Measurements from ENCODE around the gene C14orf39. TPM values are rescaled to one million over a fixed set of nuclear protein-coding genes. Genes with fewer than 3 reads are reported as not detected.

Gene C14orf39
- total RNA-seq, 1 donor = 0.72 TPM

DNA sequence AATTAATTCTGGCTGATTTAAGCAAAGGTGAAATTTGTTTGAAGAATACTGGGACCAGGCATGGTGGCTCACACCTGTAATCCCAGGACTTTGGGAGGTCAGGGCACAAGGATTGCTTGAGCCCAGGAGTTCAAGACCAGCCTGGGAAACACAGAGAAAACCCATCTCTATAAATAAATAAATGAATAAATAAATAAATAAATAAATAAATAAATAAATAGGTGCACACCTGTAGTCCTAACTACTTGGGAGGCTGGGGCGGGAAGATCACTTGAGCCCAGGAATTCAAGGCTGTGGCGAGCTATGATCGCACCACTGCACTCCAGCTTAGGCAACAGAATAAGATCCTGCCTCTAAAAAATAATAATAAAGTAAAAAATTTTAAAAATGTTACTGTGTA, 4.4 kb upstream of the C14orf39 start:
- Histone ChIP-seq H3K27me3 (ENCODE audit: insufficient read depth, low read length) (peaks cover 29% of the 10 kb centered on the region), H3K79me2 (ENCODE audit: insufficient read depth, low read length) (no peaks in the 10 kb centered on the region), H3K4me1 (ENCODE audit: insufficient read depth, low read length) (peaks cover 2% of the 10 kb centered on the region), H3K36me3 (ENCODE audit: insufficient read depth, low read length) (no peaks in the 10 kb centered on the region), H2AFZ (ENCODE audit: low read length) (no peak overlapping the region), H3K27ac (ENCODE audit: low read depth, low read length) (no peak overlapping the region), H4K20me1 (ENCODE audit: insufficient read depth, low read length) (no peaks in the 10 kb centered on the region), H3K4me2 (ENCODE audit: insufficient read depth, low read length) (no peak overlapping the region), H3K4me3 (ENCODE audit: insufficient read depth, low read length) (no peak overlapping the region), H3K9me3 (ENCODE audit: low read depth, low read length) (no peaks in the 10 kb centered on the region)
- no peak for DNase-seq (ENCODE audit: insufficient read length, low spot score, missing footprints)
- TF ChIP-seq, protein P1, sequence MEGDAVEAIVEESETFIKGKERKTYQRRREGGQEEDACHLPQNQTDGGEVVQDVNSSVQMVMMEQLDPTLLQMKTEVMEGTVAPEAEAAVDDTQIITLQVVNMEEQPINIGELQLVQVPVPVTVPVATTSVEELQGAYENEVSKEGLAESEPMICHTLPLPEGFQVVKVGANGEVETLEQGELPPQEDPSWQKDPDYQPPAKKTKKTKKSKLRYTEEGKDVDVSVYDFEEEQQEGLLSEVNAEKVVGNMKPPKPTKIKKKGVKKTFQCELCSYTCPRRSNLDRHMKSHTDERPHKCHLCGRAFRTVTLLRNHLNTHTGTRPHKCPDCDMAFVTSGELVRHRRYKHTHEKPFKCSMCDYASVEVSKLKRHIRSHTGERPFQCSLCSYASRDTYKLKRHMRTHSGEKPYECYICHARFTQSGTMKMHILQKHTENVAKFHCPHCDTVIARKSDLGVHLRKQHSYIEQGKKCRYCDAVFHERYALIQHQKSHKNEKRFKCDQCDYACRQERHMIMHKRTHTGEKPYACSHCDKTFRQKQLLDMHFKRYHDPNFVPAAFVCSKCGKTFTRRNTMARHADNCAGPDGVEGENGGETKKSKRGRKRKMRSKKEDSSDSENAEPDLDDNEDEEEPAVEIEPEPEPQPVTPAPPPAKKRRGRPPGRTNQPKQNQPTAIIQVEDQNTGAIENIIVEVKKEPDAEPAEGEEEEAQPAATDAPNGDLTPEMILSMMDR (IDR thresholded peaks at IDR 0.05; ENCODE audit: extremely low read depth, low read depth, low read length) = no peak

GRCh38 chr14:60488175-60488574, 2.3 kb upstream of the C14orf39 start:
- Histone ChIP-seq H3K9me3 (ENCODE audit: low read depth, low read length) (no peaks in the 10 kb centered on the region), H3K79me2 (ENCODE audit: insufficient read depth, low read length) (no peaks in the 10 kb centered on the region), H3K4me3 (ENCODE audit: insufficient read depth, low read length) (no peak overlapping the region), H3K27me3 (ENCODE audit: insufficient read depth, low read length) (peaks cover 36% of the 10 kb centered on the region), H3K4me1 (ENCODE audit: insufficient read depth, low read length) (peaks cover 3% of the 10 kb centered on the region), H2AFZ (ENCODE audit: low read length) (no peak overlapping the region), H3K4me2 (ENCODE audit: insufficient read depth, low read length) (no peak overlapping the region), H3K27ac (ENCODE audit: low read depth, low read length) (no peak overlapping the region), H3K36me3 (ENCODE audit: insufficient read depth, low read length) (no peaks in the 10 kb centered on the region), H4K20me1 (ENCODE audit: insufficient read depth, low read length) (no peaks in the 10 kb centered on the region)
- TF ChIP-seq, protein P1 (IDR thresholded peaks at IDR 0.05; ENCODE audit: extremely low read depth, low read depth, low read length) = peak; percentile 27
- peak; percentile 53 for DNase-seq (ENCODE audit: insufficient read length, low spot score, missing footprints)

DNA sequence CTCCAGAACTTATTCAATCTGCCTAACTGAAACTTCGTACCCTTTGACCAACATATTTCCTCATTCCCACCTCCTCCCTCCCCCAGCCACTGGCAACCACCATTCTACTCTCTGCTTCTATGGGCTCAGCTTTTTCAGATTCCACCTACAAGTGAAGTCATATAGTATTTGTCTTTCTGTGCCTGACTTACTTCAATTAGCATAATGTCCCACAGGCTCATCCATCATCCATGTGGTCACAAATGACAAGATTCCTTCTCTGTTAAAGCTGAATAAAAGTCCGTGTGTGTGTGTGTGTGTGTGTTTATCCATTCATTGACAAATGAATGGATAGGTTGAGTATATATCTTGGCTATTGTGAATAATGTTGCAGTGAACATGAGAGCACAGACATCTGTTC, 1.3 kb upstream of the C14orf39 start:
- Histone ChIP-seq H2AFZ (ENCODE audit: low read length) (no peak overlapping the region), H4K20me1 (ENCODE audit: insufficient read depth, low read length) (no peaks in the 10 kb centered on the region), H3K79me2 (ENCODE audit: insufficient read depth, low read length) (no peaks in the 10 kb centered on the region), H3K36me3 (ENCODE audit: insufficient read depth, low read length) (no peaks in the 10 kb centered on the region), H3K27ac (ENCODE audit: low read depth, low read length) (no peak overlapping the region), H3K4me2 (ENCODE audit: insufficient read depth, low read length) (no peak overlapping the region), H3K4me1 (ENCODE audit: insufficient read depth, low read length) (peaks cover 3% of the 10 kb centered on the region), H3K27me3 (ENCODE audit: insufficient read depth, low read length) (peaks cover 36% of the 10 kb centered on the region), H3K9me3 (ENCODE audit: low read depth, low read length) (no peaks in the 10 kb centered on the region), H3K4me3 (ENCODE audit: insufficient read depth, low read length) (no peak overlapping the region)
- TF ChIP-seq, protein P1 (IDR thresholded peaks at IDR 0.05; ENCODE audit: extremely low read depth, low read depth, low read length) = no peak
- no peak for DNase-seq (ENCODE audit: insufficient read length, low spot score, missing footprints)

DNA sequence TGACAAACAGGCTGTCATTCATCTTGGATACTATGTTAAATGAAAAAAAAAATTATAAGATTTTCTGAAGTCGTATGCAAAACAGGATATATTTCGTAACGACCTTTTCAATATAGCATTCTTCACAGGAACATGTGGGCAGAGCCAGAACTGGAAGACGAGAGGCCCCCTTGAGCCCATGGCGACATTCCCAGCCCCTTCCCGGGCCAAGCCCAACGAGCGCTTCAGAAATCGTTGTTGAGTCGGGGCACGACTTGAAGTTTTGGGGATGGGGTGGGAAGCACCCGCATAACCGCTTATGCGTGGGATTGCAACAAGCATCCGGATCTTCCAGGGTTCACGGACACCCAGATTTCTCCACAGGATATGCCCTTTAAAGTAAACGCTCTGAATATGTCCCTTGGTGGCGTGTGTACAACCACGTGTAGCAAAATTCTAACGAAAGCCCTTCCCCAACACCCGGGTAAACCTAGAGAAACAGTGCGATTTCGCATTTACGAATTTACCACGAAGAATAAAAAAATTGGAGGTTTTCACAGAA, 736 bp downstream of the C14orf39 start:
- Histone ChIP-seq H3K4me2 (ENCODE audit: insufficient read depth, low read length) (peak overlapping the region; percentile 78), H2AFZ (ENCODE audit: low read length) (peak overlapping the region; percentile 80), H3K27ac (ENCODE audit: low read depth, low read length) (no peak overlapping the region), H3K4me1 (ENCODE audit: insufficient read depth, low read length) (peaks cover 3% of the 10 kb centered on the region), H3K79me2 (ENCODE audit: insufficient read depth, low read length) (no peaks in the 10 kb centered on the region), H3K4me3 (ENCODE audit: insufficient read depth, low read length) (peak overlapping the region; percentile 66), H3K9me3 (ENCODE audit: low read depth, low read length) (no peaks in the 10 kb centered on the region), H3K27me3 (ENCODE audit: insufficient read depth, low read length) (peaks cover 36% of the 10 kb centered on the region), H4K20me1 (ENCODE audit: insufficient read depth, low read length) (no peaks in the 10 kb centered on the region), H3K36me3 (ENCODE audit: insufficient read depth, low read length) (no peaks in the 10 kb centered on the region)
- no peak for DNase-seq (ENCODE audit: insufficient read length, low spot score, missing footprints)
- TF ChIP-seq, protein P1 (IDR thresholded peaks at IDR 0.05; ENCODE audit: extremely low read depth, low read depth, low read length) = no peak
